Measurements from ENCODE around the gene SGIP1. TPM values are rescaled to one million over a fixed set of nuclear protein-coding genes. Genes with fewer than 3 reads are reported as not detected.

SGIP1 gene
- total RNA-seq, 4 donors from 2014 or later, result 0.10 to 2.8 (median 0.66) TPM

GRCh38 chr1:66684353-66684752, 150.4 kb downstream of the SGIP1 start:
- WGBS, result 80% methylated on average over 3 of the region's 3 CpGs
- no peak for DNase-seq (ENCODE audit: low spot score in 2 of 2)
- no peaks in the 10 kb centered on the region for H3K4me1 ChIP-seq
- H3K9me3 ChIP-seq, result no peaks in the 10 kb centered on the region
- H3K27ac ChIP-seq, result no peak overlapping the region
- no peaks in the 10 kb centered on the region for H3K36me3 ChIP-seq
- no peaks in the 10 kb centered on the region for H3K27me3 ChIP-seq
- no peak overlapping the region for H3K4me3 ChIP-seq
- no peak for TF ChIP-seq POLR2AphosphoS5 (IDR thresholded peaks at IDR 0.05)
- no peak for TF ChIP-seq POLR2A (IDR thresholded peaks at IDR 0.05)
- TF ChIP-seq CTCF (IDR thresholded peaks at IDR 0.05), result no peak
- TF ChIP-seq EP300 (IDR thresholded peaks at IDR 0.05), result no peak

- DNase-seq (ENCODE audit: low spot score in 2 of 2), result no peak
- H3K9me3 ChIP-seq, result no peaks in the 10 kb centered on the region
Observed at GRCh38 chr1:66685265-66685664, 151.3 kb downstream of the SGIP1 start.

GRCh38 chr1:66685670-66686069, 151.7 kb downstream of the SGIP1 start:
- DNase-seq (ENCODE audit: low spot score in 2 of 2), result no peak
- Histone ChIP-seq H3K4me3 (no peak overlapping the region), H3K4me1 (no peaks in the 10 kb centered on the region), H3K27me3 (no peaks in the 10 kb centered on the region), H3K9me3 (no peaks in the 10 kb centered on the region), H3K27ac (no peak overlapping the region), H3K36me3 (no peaks in the 10 kb centered on the region)
- TF ChIP-seq EP300 (IDR thresholded peaks at IDR 0.05) (no peak), POLR2AphosphoS5 (IDR thresholded peaks at IDR 0.05) (no peak), CTCF (IDR thresholded peaks at IDR 0.05) (no peak), POLR2A (IDR thresholded peaks at IDR 0.05) (no peak)
- WGBS, result 79% methylated on average over 1 of the region's 1 CpG

More at GRCh38 chr1:66685265-66685664, 151.3 kb downstream of the SGIP1 start:
- H3K27me3 ChIP-seq, result no peaks in the 10 kb centered on the region
- no peak overlapping the region for H3K27ac ChIP-seq
- H3K36me3 ChIP-seq, result no peaks in the 10 kb centered on the region
- no peaks in the 10 kb centered on the region for H3K4me1 ChIP-seq
- TF ChIP-seq CTCF (IDR thresholded peaks at IDR 0.05), result no peak
- H3K4me3 ChIP-seq, result no peak overlapping the region

- TF ChIP-seq CTCF (IDR thresholded peaks at IDR 0.05) (no peak), POLR2AphosphoS5 (IDR thresholded peaks at IDR 0.05) (no peak), EP300 (IDR thresholded peaks at IDR 0.05) (no peak), POLR2A (IDR thresholded peaks at IDR 0.05) (no peak)
- no peaks in the 10 kb centered on the region for H3K27me3 ChIP-seq
- no peak overlapping the region for H3K4me3 ChIP-seq
- H3K9me3 ChIP-seq, result no peaks in the 10 kb centered on the region
- H3K4me1 ChIP-seq, result no peaks in the 10 kb centered on the region
- DNase-seq (ENCODE audit: low spot score in 2 of 2), result no peak
- no peak overlapping the region for H3K27ac ChIP-seq
- 89% methylated on average over 3 of the region's 3 CpGs for WGBS
- no peaks in the 10 kb centered on the region for H3K36me3 ChIP-seq
Observed at GRCh38 chr1:66686406-66686805, 152.5 kb downstream of the SGIP1 start.

- WGBS, result 95% methylated on average over 2 of the region's 2 CpGs
- TF ChIP-seq EP300 (IDR thresholded peaks at IDR 0.05), result no peak
- no peak for TF ChIP-seq POLR2A (IDR thresholded peaks at IDR 0.05)
- TF ChIP-seq CTCF (IDR thresholded peaks at IDR 0.05), result no peak
- TF ChIP-seq POLR2AphosphoS5 (IDR thresholded peaks at IDR 0.05), result no peak
Observed at GRCh38 chr1:66687358-66687757, 153.4 kb downstream of the SGIP1 start.

More at GRCh38 chr1:66687358-66687757, 153.4 kb downstream of the SGIP1 start:
- no peaks in the 10 kb centered on the region for H3K4me1 ChIP-seq
- DNase-seq (ENCODE audit: low spot score in 2 of 2), result no peak
- no peaks in the 10 kb centered on the region for H3K36me3 ChIP-seq
- no peak overlapping the region for H3K27ac ChIP-seq
- H3K4me3 ChIP-seq, result no peak overlapping the region
- H3K27me3 ChIP-seq, result no peaks in the 10 kb centered on the region
- no peaks in the 10 kb centered on the region for H3K9me3 ChIP-seq
